ENCODE data around the gene UAP1.

The UAP1 gene

DNA sequence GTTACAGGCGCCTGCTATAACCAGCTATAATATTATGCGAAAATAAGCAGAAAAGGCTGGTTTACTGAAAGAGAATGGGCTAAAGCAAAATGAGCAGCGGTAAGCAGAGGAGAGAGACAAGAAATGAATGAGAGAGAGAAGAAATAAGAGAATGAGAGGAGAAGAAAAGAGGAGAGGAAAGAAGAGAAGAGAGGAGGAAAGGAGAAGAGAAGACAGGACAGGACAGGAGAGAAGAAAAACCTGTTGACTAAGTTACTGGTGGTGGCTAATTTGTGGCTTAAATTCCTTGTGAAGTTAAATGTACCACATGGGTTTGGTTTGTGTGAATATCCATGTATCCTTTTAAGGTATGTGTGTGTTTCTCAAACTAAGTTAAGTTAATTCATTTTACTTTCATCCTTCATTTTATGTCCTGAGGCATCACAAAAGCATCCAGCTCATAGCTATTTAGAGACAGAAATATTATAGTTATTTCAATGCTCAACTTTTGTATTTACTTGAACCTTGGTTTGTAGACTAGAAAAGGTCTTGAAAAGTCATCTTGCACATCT, 67.6 kb downstream of the UAP1 start:
- no peak for DNase-seq
- TF ChIP-seq, protein P1, sequence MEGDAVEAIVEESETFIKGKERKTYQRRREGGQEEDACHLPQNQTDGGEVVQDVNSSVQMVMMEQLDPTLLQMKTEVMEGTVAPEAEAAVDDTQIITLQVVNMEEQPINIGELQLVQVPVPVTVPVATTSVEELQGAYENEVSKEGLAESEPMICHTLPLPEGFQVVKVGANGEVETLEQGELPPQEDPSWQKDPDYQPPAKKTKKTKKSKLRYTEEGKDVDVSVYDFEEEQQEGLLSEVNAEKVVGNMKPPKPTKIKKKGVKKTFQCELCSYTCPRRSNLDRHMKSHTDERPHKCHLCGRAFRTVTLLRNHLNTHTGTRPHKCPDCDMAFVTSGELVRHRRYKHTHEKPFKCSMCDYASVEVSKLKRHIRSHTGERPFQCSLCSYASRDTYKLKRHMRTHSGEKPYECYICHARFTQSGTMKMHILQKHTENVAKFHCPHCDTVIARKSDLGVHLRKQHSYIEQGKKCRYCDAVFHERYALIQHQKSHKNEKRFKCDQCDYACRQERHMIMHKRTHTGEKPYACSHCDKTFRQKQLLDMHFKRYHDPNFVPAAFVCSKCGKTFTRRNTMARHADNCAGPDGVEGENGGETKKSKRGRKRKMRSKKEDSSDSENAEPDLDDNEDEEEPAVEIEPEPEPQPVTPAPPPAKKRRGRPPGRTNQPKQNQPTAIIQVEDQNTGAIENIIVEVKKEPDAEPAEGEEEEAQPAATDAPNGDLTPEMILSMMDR (IDR thresholded peaks at IDR 0.05; ENCODE audit: low read depth, low read length) = no peak
- Histone ChIP-seq H3K9me3 (ENCODE audit: severe bottlenecking) (no peaks in the 10 kb centered on the region), H3K27me3 (ENCODE audit: insufficient read depth, low read depth, severe bottlenecking) (no peaks in the 10 kb centered on the region), H3K4me3 (ENCODE audit: low read depth, low read length) (no peak overlapping the region), H3K27ac (no peak overlapping the region), H3K36me3 (no peaks in the 10 kb centered on the region)

DNA sequence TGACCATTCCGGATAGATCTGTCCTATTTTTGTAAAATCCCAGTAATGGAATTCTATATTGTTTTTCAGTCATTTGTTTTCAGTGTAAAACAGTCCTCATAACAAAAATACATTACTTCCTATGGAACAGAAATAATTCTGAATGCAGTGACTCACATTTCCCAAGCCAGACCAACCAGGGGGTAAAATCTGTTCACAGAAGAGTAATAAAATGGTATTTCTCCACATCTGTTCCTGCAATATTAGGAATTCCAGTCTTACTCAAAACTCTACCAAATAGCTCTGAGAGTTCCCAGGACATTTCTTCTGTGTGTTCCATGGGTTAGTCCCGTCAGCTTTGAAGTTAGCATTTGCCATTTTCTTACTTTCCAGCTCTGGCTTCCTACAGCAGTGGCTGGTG, 68.1 kb downstream of the UAP1 start:
- Histone ChIP-seq H3K4me3 (ENCODE audit: low read depth, low read length) (no peak overlapping the region), H3K27me3 (ENCODE audit: insufficient read depth, low read depth, severe bottlenecking) (no peaks in the 10 kb centered on the region), H3K27ac (no peak overlapping the region), H3K9me3 (ENCODE audit: severe bottlenecking) (no peaks in the 10 kb centered on the region), H3K36me3 (no peaks in the 10 kb centered on the region)
- no peak for DNase-seq
- TF ChIP-seq, protein P1 (IDR thresholded peaks at IDR 0.05; ENCODE audit: low read depth, low read length) = no peak

DNA sequence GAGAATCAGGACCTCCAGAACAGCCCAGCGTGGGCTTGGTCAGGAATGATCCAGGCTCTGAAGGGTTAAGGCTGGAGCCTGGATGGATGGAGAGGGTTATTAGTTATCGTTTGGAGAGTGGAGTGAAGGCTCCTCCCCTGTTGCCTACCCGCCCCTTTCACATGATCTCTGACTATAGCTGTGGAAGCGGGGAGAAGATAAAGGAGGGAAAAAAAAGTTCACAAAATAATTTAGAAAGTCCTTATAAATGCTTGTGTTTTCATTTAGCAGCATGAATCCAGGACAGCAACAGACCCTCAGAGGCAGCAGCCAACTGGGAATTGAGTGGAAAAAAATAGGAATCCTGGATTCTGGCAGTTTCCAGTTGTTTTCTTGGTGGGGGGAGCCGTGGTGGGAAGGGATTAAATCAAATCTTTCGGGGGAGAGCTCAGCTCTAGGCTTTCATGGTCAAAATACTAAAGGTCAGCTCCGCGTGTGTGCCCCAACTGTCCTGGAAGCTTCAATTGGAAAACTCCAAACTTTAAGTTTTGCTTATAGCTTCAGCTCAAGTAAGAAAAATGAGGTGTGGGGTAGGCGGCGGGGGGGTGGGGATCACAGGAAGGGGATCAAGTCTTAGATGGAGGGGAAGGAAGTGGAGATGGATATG, 70.1 kb downstream of the UAP1 start:
- Histone ChIP-seq H3K36me3 (no peaks in the 10 kb centered on the region), H3K4me3 (ENCODE audit: low read depth, low read length) (no peak overlapping the region), H3K9me3 (ENCODE audit: severe bottlenecking) (no peaks in the 10 kb centered on the region), H3K27ac (no peak overlapping the region), H3K27me3 (ENCODE audit: insufficient read depth, low read depth, severe bottlenecking) (no peaks in the 10 kb centered on the region)
- no peak for DNase-seq
- TF ChIP-seq, protein P1 (IDR thresholded peaks at IDR 0.05; ENCODE audit: low read depth, low read length) = no peak

DNA sequence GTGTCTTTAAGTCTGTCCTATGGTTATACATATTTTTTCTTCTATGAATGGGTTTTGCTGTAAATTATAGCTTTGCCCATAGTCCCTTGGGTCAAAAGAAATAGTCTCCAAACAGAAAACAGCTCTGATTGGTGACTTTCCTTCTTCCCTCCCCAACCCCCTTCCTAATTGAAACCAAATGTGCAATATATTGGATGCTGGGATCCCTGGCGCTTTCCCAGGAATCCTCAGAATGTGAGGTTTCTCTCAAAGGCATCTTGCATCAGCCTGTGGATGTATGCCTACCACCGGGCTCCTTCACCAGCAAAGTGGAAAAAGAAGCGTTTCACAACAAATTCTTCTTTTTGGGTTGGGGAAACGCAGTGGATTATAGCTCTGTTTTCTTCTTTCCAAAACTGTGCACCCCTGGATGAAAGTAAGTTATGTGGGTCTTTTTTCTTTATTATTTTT, 70.7 kb downstream of the UAP1 start, which contains the start of gene DDR2:
TSS of gene DDR2 (plus strand) at position 248 of the 450 bp plus-strand sequence. CDS start 86,600 bp downstream, outside the sequence.
- Histone ChIP-seq H3K27me3 (ENCODE audit: insufficient read depth, low read depth, severe bottlenecking) (no peaks in the 10 kb centered on the region), H3K9me3 (ENCODE audit: severe bottlenecking) (no peaks in the 10 kb centered on the region), H3K27ac (no peak within 1 kb of the TSS), H3K4me3 (ENCODE audit: low read depth, low read length) (no peak within 1 kb of the TSS), H3K36me3 (no peaks in the 10 kb centered on the region)
- TF ChIP-seq, protein P1 (IDR thresholded peaks at IDR 0.05; ENCODE audit: low read depth, low read length) = no peak
- DNase-seq = no peak

DNA sequence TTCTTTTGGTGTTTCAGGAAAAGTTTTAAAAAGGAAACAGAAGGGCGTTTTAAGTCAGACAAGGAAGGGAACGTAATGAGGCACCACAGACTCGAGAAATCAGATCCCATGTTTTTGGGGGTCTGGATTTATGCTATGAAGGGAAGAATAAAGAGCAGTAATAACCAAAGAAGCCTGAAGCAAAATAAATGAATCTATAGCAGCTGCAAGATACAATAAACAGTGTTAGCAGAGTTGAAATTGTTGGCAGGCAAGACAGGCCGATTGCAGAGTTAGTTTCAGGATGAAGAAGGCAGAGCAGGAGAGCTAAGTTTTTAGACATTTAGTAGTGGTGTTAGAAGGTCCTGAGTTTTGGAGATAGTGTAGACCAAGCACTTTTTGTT, 71.2 kb downstream of the UAP1 start:
- Histone ChIP-seq H3K9me3 (ENCODE audit: severe bottlenecking) (no peaks in the 10 kb centered on the region), H3K4me3 (ENCODE audit: low read depth, low read length) (no peak overlapping the region), H3K36me3 (no peaks in the 10 kb centered on the region), H3K27me3 (ENCODE audit: insufficient read depth, low read depth, severe bottlenecking) (no peaks in the 10 kb centered on the region), H3K27ac (no peak overlapping the region)
- TF ChIP-seq, protein P1 (IDR thresholded peaks at IDR 0.05; ENCODE audit: low read depth, low read length) = no peak
- DNase-seq = no peak

Measured in WERI-Rb-1 (cell line).